IPS DF 6.9 (cell line): ENCODE measurements around the gene C14orf180.

Experiments
- DNase-seq: peaks from one replicate; pipeline ENCODE4 v3.0.0-alpha.2; 2013; ENCODE audit warnings: low read depth, low spot score
- H3K27ac ChIP-seq: one replicate; pipeline ENCODE4 v1.5.1; 2013; ENCODE audit warnings: low read length, control low read depth
- H3K27me3 ChIP-seq: 2 replicates; pipeline ENCODE4 v1.6.1; 2013; ENCODE audit warnings: mild to moderate bottlenecking, low read length; ENCODE audit not compliant: control insufficient read depth, insufficient read depth
- H3K36me3 ChIP-seq: 2 replicates; pipeline ENCODE4 v1.6.1; 2013; ENCODE audit warnings: low read length; ENCODE audit not compliant: control insufficient read depth, insufficient read depth
- H3K4me1 ChIP-seq: 2 replicates; pipeline ENCODE4 v1.6.1; 2013; ENCODE audit warnings: low read length; ENCODE audit not compliant: control insufficient read depth, insufficient read depth
- H3K4me3 ChIP-seq: 2 replicates; pipeline ENCODE4 v1.5.1; 2013; ENCODE audit warnings: mild to moderate bottlenecking, low read length
- H3K9me3 ChIP-seq: 2 replicates; pipeline ENCODE4 v1.6.1; 2013; ENCODE audit warnings: low read length, inconsistent platforms; ENCODE audit not compliant: control insufficient read depth, insufficient read depth
- WGBS: extraction: QIAGEN DNeasy Blood & Tissue Kit; methylation state at CpG from one replicate; pipeline ENCODE4 v1.1.7; 2013; ENCODE audit warnings: mixed read lengths, missing lambda C conversion rate; ENCODE audit not compliant: insufficient read length, insufficient coverage; 5-methylcytosine and 5-hydroxymethylcytosine counted together

Gene C14orf180

GRCh38 chr14:104572024-104572626 lies 7.4 kb upstream of the C14orf180 start:
- Histone ChIP-seq H3K4me3 (no peak overlapping the region), H3K27ac (no peak overlapping the region), H3K9me3 (no peaks in the 10 kb centered on the region), H3K4me1 (no peaks in the 10 kb centered on the region; the same call in 1 of the 2 replicates), H3K27me3 (no peaks in the 10 kb centered on the region), H3K36me3 (no peaks in the 10 kb centered on the region)
- WGBS = no CpG with 5 or more reads among the region's 11 CpGs
- no peak for DNase-seq

GRCh38 chr14:104572668-104573067 lies 6.9 kb upstream of the C14orf180 start:
- no peak for DNase-seq
- Histone ChIP-seq H3K9me3 (no peaks in the 10 kb centered on the region), H3K4me3 (no peak overlapping the region), H3K27ac (no peak overlapping the region), H3K27me3 (no peaks in the 10 kb centered on the region), H3K4me1 (no peaks in the 10 kb centered on the region; the same call in 1 of the 2 replicates), H3K36me3 (no peaks in the 10 kb centered on the region; the same call in 1 of the 2 replicates)
- WGBS = no CpG with 5 or more reads among the region's 7 CpGs

- Histone ChIP-seq H3K4me3 (no peak overlapping the region), H3K36me3 (no peaks in the 10 kb centered on the region; the same call in 1 of the 2 replicates), H3K4me1 (no peaks in the 10 kb centered on the region; the same call in 1 of the 2 replicates), H3K27ac (no peak overlapping the region), H3K9me3 (no peaks in the 10 kb centered on the region), H3K27me3 (no peaks in the 10 kb centered on the region)
- WGBS = no CpG with 5 or more reads among the region's 9 CpGs
- no peak for DNase-seq
These were observed 5.6 kb upstream of the C14orf180 start for GRCh38 chr14:104573930-104574329.

GRCh38 chr14:104574536-104574935 lies 5.0 kb upstream of the C14orf180 start:
- Histone ChIP-seq H3K4me1 (no peaks in the 10 kb centered on the region; the same call in 1 of the 2 replicates), H3K4me3 (no peak overlapping the region), H3K9me3 (no peaks in the 10 kb centered on the region), H3K27ac (no peak overlapping the region), H3K27me3 (no peaks in the 10 kb centered on the region), H3K36me3 (no peaks in the 10 kb centered on the region; the same call in 1 of the 2 replicates)
- no peak for DNase-seq
- no CpG with 5 or more reads among the region's 14 CpGs for whole genome bisulfite sequencing

- DNase-seq = no peak
- no peaks in the 10 kb centered on the region; the same call in 1 of the 2 replicates for H3K36me3 ChIP-seq
- no peaks in the 10 kb centered on the region; the same call in 1 of the 2 replicates for H3K4me1 ChIP-seq
- H3K9me3 ChIP-seq = no peaks in the 10 kb centered on the region
- no peak overlapping the region for H3K27ac ChIP-seq
- WGBS = no CpG with 5 or more reads among the region's 31 CpGs
- no peaks in the 10 kb centered on the region for H3K27me3 ChIP-seq
- H3K4me3 ChIP-seq = no peak overlapping the region
These were observed 4.5 kb upstream of the C14orf180 start for GRCh38 chr14:104574978-104575583.

GRCh38 chr14:104576232-104576969 lies 3.2 kb upstream of the C14orf180 start:
- Histone ChIP-seq H3K36me3 (no peaks in the 10 kb centered on the region; the same call in 1 of the 2 replicates), H3K9me3 (no peaks in the 10 kb centered on the region), H3K27me3 (no peaks in the 10 kb centered on the region), H3K4me1 (no peaks in the 10 kb centered on the region; the same call in 1 of the 2 replicates), H3K4me3 (no peak overlapping the region), H3K27ac (no peak overlapping the region)
- WGBS = no CpG with 5 or more reads among the region's 16 CpGs
- no peak for DNase-seq

- WGBS = no CpG with 5 or more reads among the region's 9 CpGs
- Histone ChIP-seq H3K27ac (no peak overlapping the region), H3K4me1 (no peaks in the 10 kb centered on the region; the same call in 1 of the 2 replicates), H3K4me3 (no peak overlapping the region), H3K36me3 (no peaks in the 10 kb centered on the region; the same call in 1 of the 2 replicates), H3K9me3 (no peaks in the 10 kb centered on the region), H3K27me3 (no peaks in the 10 kb centered on the region)
- DNase-seq = no peak
These were observed 2.6 kb upstream of the C14orf180 start for GRCh38 chr14:104576970-104577332.

- H3K4me1 ChIP-seq = no peaks in the 10 kb centered on the region; the same call in 1 of the 2 replicates
These were observed 2.1 kb upstream of the C14orf180 start for GRCh38 chr14:104577426-104577825.

GRCh38 chr14:104577847-104578301 lies 1.7 kb upstream of the C14orf180 start:
- DNase-seq = no peak
- H3K9me3 ChIP-seq = no peaks in the 10 kb centered on the region
- H3K4me1 ChIP-seq = no peaks in the 10 kb centered on the region; the same call in 1 of the 2 replicates
- H3K4me3 ChIP-seq = no peak overlapping the region
- no peak overlapping the region for H3K27ac ChIP-seq
- no CpG with 5 or more reads among the region's 19 CpGs for WGBS
- no peaks in the 10 kb centered on the region; the same call in 1 of the 2 replicates for H3K36me3 ChIP-seq
- H3K27me3 ChIP-seq = no peaks in the 10 kb centered on the region

More at GRCh38 chr14:104577426-104577825, 2.1 kb upstream of the C14orf180 start:
- no peak for DNase-seq
- no peak overlapping the region for H3K27ac ChIP-seq
- no peaks in the 10 kb centered on the region; the same call in 1 of the 2 replicates for H3K36me3 ChIP-seq
- no peak overlapping the region for H3K4me3 ChIP-seq
- no peaks in the 10 kb centered on the region for H3K27me3 ChIP-seq
- no peaks in the 10 kb centered on the region for H3K9me3 ChIP-seq
- WGBS = no CpG with 5 or more reads among the region's 12 CpGs

- WGBS = no CpG with 5 or more reads among the region's 11 CpGs
- Histone ChIP-seq H3K27me3 (no peaks in the 10 kb centered on the region), H3K36me3 (no peaks in the 10 kb centered on the region; the same call in 1 of the 2 replicates)
These were observed 1.2 kb upstream of the C14orf180 start for GRCh38 chr14:104578321-104578720.

More at GRCh38 chr14:104578321-104578720, 1.2 kb upstream of the C14orf180 start:
- no peaks in the 10 kb centered on the region; the same call in 1 of the 2 replicates for H3K4me1 ChIP-seq
- no peak overlapping the region for H3K4me3 ChIP-seq
- no peaks in the 10 kb centered on the region for H3K9me3 ChIP-seq
- DNase-seq = no peak
- no peak overlapping the region for H3K27ac ChIP-seq
